Neural progenitor cell (in vitro differentiated cells): ENCODE measurements around the gene HCK. TPM values are rescaled to one million over a fixed set of nuclear protein-coding genes. Genes with fewer than 3 reads are reported as not detected.

ENCODE experiments used
- DNase-seq: peaks from one replicate; pipeline ENCODE4 v3.0.0-alpha.2; 2016; ENCODE audit warnings: low spot score
- H2AFZ ChIP-seq: fragments of 200-600 bp; sonication (generic); replicated peaks from 2 replicates; pipeline ENCODE4 v1.6.1; 2016; ENCODE audit warnings: antibody characterized with exemption
- H3F3A ChIP-seq: fragments of 200-600 bp; sonication (generic); 2 replicates; pipeline ENCODE4 v1.6.1; 2016; ENCODE audit warnings: antibody characterized with exemption, low read depth
- H3K27ac ChIP-seq: fragments of 200-600 bp; sonication (generic); 2 replicates; pipeline ENCODE4 v1.5.1; 2016; ENCODE audit warnings: mild to moderate bottlenecking
- H3K27me3 ChIP-seq: fragments of 200-600 bp; sonication (generic); 2 replicates; pipeline ENCODE4 v1.6.1; 2016; ENCODE audit warnings: mild to moderate bottlenecking, moderate library complexity
- H3K36me3 ChIP-seq: fragments of 200-600 bp; sonication (generic); 2 replicates; pipeline ENCODE4 v1.5.1; 2016
- H3K4me1 ChIP-seq: fragments of 200-600 bp; sonication (generic); 2 replicates; pipeline ENCODE4 v1.6.1; 2016; ENCODE audit warnings: mixed run types
- H3K4me2 ChIP-seq: fragments of 200-600 bp; sonication (generic); 2 replicates; pipeline ENCODE4 v1.6.1; 2016
- H3K4me3 ChIP-seq: fragments of 200-600 bp; sonication (generic); 2 replicates; pipeline ENCODE4 v1.5.1; 2016
- H3K79me2 ChIP-seq: fragments of 200-600 bp; sonication (generic); 2 replicates; pipeline ENCODE4 v1.6.1; 2016; ENCODE audit warnings: low read depth
- H3K9ac ChIP-seq: fragments of 200-600 bp; sonication (generic); 2 replicates; pipeline ENCODE4 v1.6.1; 2016
- H3K9me3 ChIP-seq: fragments of 200-600 bp; sonication (generic); 2 replicates; pipeline ENCODE4 v1.5.1; 2016; ENCODE audit warnings: low read depth
- H4K20me1 ChIP-seq: fragments of 200-600 bp; sonication (generic); 2 replicates; pipeline ENCODE4 v1.6.1; 2016; ENCODE audit warnings: low read depth
- H3K27ac Mint-ChIP-seq: 3 replicates; pipeline ENCODE4 v1.8.0; 2021; ENCODE audit warnings: mixed read lengths
- H3K27me3 Mint-ChIP-seq: 2 replicates; pipeline ENCODE4 v1.8.0; 2022; ENCODE audit warnings: low read depth, mild to moderate bottlenecking, inconsistent platforms, moderate library complexity, mixed read lengths; ENCODE audit not compliant: insufficient read depth
- H3K36me3 Mint-ChIP-seq: 3 replicates; pipeline ENCODE4 v1.8.0; 2021; ENCODE audit warnings: mixed read lengths
- H3K4me1 Mint-ChIP-seq: 3 replicates; pipeline ENCODE4 v1.8.0; 2021; ENCODE audit warnings: mixed read lengths
- H3K4me3 Mint-ChIP-seq: 3 replicates; pipeline ENCODE4 v1.8.0; 2021; ENCODE audit warnings: mild to moderate bottlenecking, moderate library complexity, mixed read lengths
- H3K9me3 Mint-ChIP-seq: 3 replicates; pipeline ENCODE4 v1.8.0; 2020; ENCODE audit warnings: mixed read lengths
- EZH2 ChIP-seq: fragments of 200-600 bp; sonication (generic); IDR thresholded peaks from 2 replicates; pipeline ENCODE4 v1.6.1; 2017; ENCODE audit warnings: antibody characterized with exemption, mild to moderate bottlenecking, moderate library complexity
- EZH2phosphoT487 ChIP-seq: fragments of 200-600 bp; sonication (generic); IDR thresholded peaks from 2 replicates; pipeline ENCODE4 v1.6.1; 2017; ENCODE audit warnings: antibody characterized with exemption
- total RNA-seq: library from RNA; depleted of rRNA; stranded (reverse); fragments of >200 nt; gene quantifications from 2 replicates; pipeline ENCODE4 v1.2.3, GENCODE V29; 2015; ENCODE audit warnings: low replicate concordance
- TF ChIP-seq, protein P1 (sequence below): fragments of 200-600 bp; sonication (generic); IDR thresholded peaks from 2 replicates; pipeline ENCODE4 v1.5.1; 2017; ENCODE audit warnings: antibody characterized with exemption, mild to moderate bottlenecking

Gene HCK
- not detected in 2 replicates for total RNA-seq

DNA sequence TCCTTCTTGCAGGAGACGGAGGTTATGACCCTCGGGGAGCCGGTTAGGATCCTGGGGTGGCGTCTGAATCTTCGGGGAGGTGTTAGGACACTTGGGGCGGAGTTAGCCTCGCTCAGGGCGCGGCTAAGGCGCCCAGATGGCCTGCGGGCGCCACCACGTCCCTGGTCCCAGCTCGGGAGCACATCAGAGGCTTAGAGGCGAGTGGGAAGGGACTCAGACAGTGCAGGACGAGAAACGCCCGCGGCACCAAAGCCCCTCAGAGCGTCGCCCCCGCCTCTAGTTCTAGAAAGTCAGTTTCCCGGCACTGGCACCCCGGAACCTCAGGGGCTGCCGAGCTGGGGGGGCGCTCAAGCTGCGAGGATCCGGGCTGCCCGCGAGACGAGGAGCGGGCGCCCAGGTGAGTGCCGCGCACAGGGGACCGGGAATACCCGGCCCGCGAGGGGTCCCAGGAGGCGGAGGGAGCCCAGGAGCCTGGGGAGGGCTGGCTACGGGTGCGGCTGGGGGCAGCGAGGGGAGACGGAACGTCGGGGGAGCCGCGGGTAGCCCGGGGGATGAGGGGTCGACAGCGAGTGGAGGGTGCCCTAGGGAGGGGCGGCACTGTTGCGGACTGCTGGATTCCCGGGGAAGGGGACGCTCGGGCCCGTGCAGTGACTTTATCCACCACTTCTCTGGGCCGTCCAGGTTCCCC, at the start of gene HCK:
Gene HCK (plus strand): TSS at position 153 of the 688 bp plus-strand sequence.
- H3K4me3 Mint-ChIP-seq = peak within 1 kb of the TSS; percentile 43
- peaks cover 9% of the 10 kb centered on the region for H3K4me1 Mint-ChIP-seq
- Histone ChIP-seq H3K36me3 (no peaks in the 10 kb centered on the region), H3K4me3 (peak within 1 kb of the TSS; percentile 52), H3K27me3 (peaks cover 67% of the 10 kb centered on the region), H3K9me3 (no peaks in the 10 kb centered on the region), H3K4me1 (no peaks in the 10 kb centered on the region), H2AFZ (peak within 1 kb of the TSS; percentile 57), H3K27ac (no peak within 1 kb of the TSS), H4K20me1 (no peaks in the 10 kb centered on the region), H3K79me2 (no peaks in the 10 kb centered on the region), H3K9ac (no peak within 1 kb of the TSS), H3F3A (no peaks in the 10 kb centered on the region), H3K4me2 (peak within 1 kb of the TSS; percentile 86)
- TF ChIP-seq, protein P1, sequence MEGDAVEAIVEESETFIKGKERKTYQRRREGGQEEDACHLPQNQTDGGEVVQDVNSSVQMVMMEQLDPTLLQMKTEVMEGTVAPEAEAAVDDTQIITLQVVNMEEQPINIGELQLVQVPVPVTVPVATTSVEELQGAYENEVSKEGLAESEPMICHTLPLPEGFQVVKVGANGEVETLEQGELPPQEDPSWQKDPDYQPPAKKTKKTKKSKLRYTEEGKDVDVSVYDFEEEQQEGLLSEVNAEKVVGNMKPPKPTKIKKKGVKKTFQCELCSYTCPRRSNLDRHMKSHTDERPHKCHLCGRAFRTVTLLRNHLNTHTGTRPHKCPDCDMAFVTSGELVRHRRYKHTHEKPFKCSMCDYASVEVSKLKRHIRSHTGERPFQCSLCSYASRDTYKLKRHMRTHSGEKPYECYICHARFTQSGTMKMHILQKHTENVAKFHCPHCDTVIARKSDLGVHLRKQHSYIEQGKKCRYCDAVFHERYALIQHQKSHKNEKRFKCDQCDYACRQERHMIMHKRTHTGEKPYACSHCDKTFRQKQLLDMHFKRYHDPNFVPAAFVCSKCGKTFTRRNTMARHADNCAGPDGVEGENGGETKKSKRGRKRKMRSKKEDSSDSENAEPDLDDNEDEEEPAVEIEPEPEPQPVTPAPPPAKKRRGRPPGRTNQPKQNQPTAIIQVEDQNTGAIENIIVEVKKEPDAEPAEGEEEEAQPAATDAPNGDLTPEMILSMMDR = no peak
- TF ChIP-seq EZH2phosphoT487 = peak; percentile 48
- TF ChIP-seq EZH2 = peak; percentile 84
- DNase-seq = peak; percentile 59
- H3K27me3 Mint-ChIP-seq = peaks cover 47% of the 10 kb centered on the region
- H3K9me3 Mint-ChIP-seq = peaks cover 8% of the 10 kb centered on the region
- no peak within 1 kb of the TSS for H3K27ac Mint-ChIP-seq
- no peaks in the 10 kb centered on the region for H3K36me3 Mint-ChIP-seq

DNA sequence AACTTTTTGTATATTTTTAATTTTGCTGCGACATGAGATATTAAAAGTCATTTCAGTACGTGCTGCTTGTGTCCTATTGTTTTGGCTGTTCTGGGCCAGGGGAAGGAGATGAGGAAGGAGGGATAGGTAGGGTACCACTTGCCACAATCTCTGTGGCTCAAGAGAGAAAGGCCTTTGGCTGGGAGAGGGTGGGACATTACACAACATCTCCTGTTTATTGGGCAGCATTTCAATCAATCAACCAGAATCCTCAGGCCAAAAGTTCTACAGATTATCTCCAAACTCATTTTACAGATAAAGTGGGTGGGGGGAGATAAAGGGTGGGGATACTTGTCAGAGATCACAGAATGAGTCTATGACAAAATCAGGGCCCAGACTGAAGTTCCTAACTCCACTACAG, 48.7 kb upstream of the HCK start:
- DNase-seq = no peak
- H3K4me2 ChIP-seq = no peak overlapping the region
- peaks cover 23% of the 10 kb centered on the region for H3K4me1 Mint-ChIP-seq
- no peaks in the 10 kb centered on the region for H4K20me1 ChIP-seq
- no peak overlapping the region for H3K27ac ChIP-seq
- H3K27ac Mint-ChIP-seq = no peak overlapping the region
- H3K4me1 ChIP-seq = peaks cover 14% of the 10 kb centered on the region
- peaks cover 6% of the 10 kb centered on the region for H3K27me3 Mint-ChIP-seq
- H2AFZ ChIP-seq = no peak overlapping the region
- H3K79me2 ChIP-seq = no peaks in the 10 kb centered on the region
- H3K27me3 ChIP-seq = no peaks in the 10 kb centered on the region
- H3K36me3 ChIP-seq = no peaks in the 10 kb centered on the region
- H3K9me3 ChIP-seq = no peaks in the 10 kb centered on the region
- peaks cover 2% of the 10 kb centered on the region for H3K9me3 Mint-ChIP-seq
- H3K4me3 Mint-ChIP-seq = no peak overlapping the region
- no peak overlapping the region for H3K9ac ChIP-seq
- peaks cover 3% of the 10 kb centered on the region for H3K36me3 Mint-ChIP-seq
- TF ChIP-seq EZH2 (no peak), EZH2phosphoT487 (no peak)
- TF ChIP-seq, protein P1 = no peak
- no peak overlapping the region for H3K4me3 ChIP-seq
- H3F3A ChIP-seq = peaks cover 20% of the 10 kb centered on the region

DNA sequence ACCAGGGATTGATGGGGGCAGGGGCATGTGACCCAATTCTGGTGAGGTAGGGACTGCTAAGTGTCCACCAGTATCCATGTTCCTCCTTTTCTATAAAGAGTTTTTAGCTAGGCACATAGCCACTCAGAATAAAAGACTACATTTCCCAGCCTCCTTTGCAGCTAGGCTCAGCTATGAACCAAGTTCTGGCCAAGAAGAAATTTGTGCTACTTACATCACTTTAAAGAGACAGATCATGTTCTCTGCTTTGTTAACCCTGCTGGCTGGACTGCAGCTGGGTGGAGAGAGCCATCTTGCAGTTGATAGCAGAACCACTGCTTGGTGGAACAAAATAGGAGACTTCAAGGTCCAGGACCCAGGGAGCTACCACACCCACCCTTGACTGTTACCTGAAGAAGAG, 47.1 kb upstream of the HCK start:
- H3K36me3 Mint-ChIP-seq = peaks cover 3% of the 10 kb centered on the region

DNA sequence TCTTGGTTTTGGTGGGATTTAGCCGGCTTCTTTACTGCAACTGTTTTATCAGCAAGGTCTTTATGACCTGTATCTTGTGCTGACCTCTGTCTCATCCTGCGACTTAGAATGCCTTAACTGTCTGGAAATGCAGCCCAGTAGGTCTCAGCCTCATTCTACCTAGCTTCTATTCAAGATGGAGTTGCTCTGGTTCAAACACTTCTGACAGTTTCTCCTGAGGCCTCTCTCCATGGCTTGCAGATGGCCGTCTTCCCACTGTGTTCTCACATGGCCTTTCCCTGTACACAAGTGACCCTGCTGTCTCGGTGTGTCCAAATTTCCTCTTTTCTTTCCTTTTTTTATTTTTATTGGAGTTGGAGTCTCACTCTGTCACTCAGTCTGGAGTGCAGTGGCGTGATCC, 46.0 kb upstream of the HCK start:
- no peak overlapping the region for H3K4me3 Mint-ChIP-seq
- peaks cover 2% of the 10 kb centered on the region for H3K9me3 Mint-ChIP-seq
- Histone ChIP-seq H3K27ac (no peak overlapping the region), H3K4me1 (peaks cover 14% of the 10 kb centered on the region), H3K79me2 (no peaks in the 10 kb centered on the region), H2AFZ (no peak overlapping the region), H3K36me3 (no peaks in the 10 kb centered on the region), H3K9me3 (no peaks in the 10 kb centered on the region), H3K9ac (no peak overlapping the region), H3K4me3 (no peak overlapping the region), H3K4me2 (no peak overlapping the region), H3K27me3 (no peaks in the 10 kb centered on the region), H3F3A (peaks cover 23% of the 10 kb centered on the region), H4K20me1 (no peaks in the 10 kb centered on the region)
- peaks cover 37% of the 10 kb centered on the region for H3K4me1 Mint-ChIP-seq
- peaks cover 3% of the 10 kb centered on the region for H3K36me3 Mint-ChIP-seq
- no peak for DNase-seq
- peaks cover 10% of the 10 kb centered on the region for H3K27me3 Mint-ChIP-seq
- TF ChIP-seq, protein P1 = no peak
- TF ChIP-seq EZH2phosphoT487 (no peak), EZH2 (no peak)
- H3K27ac Mint-ChIP-seq = peak overlapping the region; percentile 11

More for the DNA sequence above, 47.1 kb upstream of the HCK start:
- Mint-ChIP-seq H3K27ac (no peak overlapping the region), H3K4me3 (no peak overlapping the region), H3K27me3 (peaks cover 10% of the 10 kb centered on the region), H3K4me1 (peaks cover 29% of the 10 kb centered on the region), H3K9me3 (peaks cover 2% of the 10 kb centered on the region)
- no peak for TF ChIP-seq EZH2phosphoT487
- Histone ChIP-seq H3K27me3 (no peaks in the 10 kb centered on the region), H3K36me3 (no peaks in the 10 kb centered on the region), H3K79me2 (no peaks in the 10 kb centered on the region), H3K9ac (no peak overlapping the region), H3K4me2 (no peak overlapping the region), H3K9me3 (no peaks in the 10 kb centered on the region), H3K27ac (no peak overlapping the region), H2AFZ (no peak overlapping the region), H3K4me3 (no peak overlapping the region), H3K4me1 (peaks cover 14% of the 10 kb centered on the region), H4K20me1 (no peaks in the 10 kb centered on the region), H3F3A (peaks cover 23% of the 10 kb centered on the region)
- no peak for DNase-seq
